ENCODE measurements around the gene CAMK1G.

Gene CAMK1G

DNA sequence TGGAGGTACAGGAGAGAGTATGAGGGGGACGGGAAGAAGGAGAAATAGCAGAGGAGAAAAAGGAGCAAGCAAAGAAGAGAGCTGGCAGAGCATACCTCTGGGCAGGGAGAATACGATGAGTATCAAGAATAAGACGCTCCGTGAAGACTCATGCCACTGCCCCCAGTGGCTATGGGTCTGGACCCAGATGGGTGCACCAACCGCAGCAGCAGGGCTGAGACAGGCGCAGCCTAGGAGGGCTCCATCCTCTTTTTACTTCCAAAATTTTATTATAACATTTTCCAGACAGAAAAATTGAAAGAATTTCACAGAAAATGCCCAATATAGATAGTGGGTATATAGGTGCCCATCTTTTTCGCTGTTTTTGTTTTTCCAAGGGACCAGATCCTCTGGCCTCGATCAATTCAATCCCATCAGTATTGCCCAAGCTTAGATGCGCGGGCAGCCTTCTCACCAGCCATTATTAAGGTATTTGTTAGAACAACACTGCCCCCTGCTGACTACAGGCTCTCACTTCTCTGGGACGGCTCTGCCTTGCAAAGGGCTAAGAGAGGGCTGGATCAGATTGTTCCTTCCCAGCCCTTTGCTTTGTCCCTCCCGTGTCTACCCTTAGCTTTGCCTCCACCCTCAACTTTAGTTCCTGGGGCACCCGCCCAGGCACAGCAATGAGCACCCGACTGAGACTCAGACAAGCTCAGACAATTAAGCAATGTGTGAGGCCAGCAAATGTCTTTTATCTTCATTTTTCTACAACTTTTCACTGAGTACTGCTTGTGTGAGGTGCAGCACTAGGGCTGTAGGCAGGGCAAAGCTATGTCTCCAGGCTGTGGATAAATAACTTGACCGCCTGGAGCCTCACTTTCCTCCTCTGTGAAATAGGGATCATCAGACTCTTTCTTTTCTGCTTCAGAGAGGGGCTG lies 17.5 kb upstream of the CAMK1G start:
- DNase-seq: peak; percentile 9

DNA sequence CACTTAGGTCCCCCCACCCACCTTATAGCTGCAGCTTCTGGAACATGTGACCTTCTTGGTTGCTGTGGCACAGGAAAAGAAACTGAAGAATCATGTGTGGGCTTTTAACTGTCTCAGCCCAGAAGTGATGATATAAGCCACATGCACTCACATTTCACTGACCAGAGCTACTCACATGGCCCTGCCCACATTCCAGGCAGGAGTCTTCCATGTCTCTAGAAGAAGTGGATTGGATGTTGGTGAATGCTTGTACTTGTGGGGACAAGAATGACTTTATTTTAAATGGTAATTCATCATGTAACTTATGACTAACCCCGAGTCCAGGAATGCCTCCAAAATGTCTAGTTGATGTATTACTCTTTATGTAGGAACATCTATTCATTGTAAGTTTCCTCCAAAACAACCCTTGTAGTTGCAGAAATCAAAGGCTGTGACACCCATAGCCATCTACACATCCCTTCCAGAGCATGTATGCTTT lies 15.8 kb upstream of the CAMK1G start:
- no peak for DNase-seq

DNA sequence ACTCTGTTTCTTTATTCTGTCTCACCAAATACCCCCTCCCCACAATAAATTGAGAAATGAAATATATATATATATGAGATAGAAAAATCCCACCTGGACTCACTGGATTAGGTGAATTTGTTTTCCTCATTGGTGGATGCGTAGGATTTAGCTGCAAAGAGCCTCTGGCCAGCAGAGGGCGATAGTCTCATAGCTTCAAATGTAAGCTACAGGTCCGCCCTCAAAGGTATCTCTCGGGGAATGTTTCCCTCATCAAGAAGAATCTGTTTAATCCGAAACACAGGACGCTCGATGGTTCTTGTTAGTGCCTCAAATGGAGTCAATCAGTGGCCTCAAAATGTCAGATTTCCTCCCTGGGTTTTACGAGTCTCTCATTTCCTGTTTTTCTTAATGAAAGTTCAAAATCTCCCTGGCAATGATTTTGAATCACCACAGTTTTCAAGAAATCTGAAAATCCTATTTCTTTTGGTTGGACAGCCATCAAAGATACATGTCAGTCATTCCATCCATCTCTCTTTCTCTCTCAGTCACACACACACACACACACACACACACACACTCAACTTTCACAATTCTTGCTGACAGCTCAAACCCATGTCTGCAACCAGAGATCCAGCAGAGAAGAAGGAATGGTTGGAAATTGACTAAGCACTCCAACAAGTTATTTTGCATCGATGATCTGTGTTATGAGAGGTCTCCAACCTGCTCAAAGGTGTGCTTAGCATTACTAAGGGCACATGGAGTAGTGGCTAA lies 13.9 kb upstream of the CAMK1G start:
- no peak for DNase-seq

DNA sequence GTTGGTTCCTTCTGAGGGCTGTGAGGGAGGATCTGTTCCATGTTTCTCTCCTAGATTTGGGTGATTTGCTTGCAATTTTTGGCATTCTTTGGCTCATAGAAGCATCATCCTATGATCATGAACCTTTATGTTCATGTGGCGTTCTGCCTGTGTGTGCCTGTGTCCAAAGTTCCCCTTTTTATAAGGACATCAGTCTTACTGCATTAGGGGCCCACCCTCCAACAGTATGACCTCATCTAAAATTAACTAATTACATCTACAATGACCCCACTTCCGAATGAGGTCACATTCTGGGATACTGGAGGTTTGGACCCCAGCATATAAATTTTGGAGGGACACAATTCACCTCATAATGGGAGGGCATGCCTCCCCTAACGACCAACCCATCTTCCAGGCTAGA lies 12.8 kb upstream of the CAMK1G start:
- DNase-seq: no peak

DNA sequence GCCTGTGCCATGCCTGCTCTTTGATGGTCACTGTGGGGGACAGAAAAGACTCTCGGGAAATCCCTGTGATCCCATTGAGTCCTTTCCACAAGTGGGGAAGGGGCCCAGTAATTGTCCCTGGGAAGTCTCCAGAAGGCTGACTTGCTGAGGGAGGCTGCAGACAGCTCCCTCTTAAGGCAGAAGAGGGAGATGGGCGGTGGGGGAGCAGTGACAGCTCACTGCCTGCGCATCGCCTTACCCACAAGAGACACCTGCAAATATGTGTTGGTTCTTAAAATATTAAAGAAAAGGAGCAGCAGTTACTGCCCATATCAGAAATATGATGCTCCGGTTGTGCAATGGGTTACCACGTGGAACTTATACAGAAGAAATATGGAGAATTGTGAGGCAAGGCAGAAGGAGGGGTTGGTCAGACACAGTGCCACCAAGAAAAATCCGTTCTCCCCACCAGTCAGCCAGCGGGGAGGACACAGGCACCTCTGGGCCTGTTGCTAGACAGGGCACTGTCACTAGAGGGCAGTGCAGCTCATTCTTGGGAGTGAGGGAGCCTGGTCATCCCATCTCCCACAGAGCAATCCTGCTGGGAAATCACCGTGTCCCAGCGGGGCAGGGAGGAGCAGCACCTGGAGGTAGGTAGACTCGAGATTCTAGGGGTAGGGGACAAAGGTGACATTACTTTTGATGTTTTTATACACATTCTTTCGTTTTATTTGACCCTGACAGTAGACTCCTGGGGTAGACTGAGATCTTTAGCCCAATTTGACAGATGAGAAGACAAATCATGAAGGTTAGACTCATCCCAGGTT lies 6.9 kb upstream of the CAMK1G start:
- DNase-seq: no peak

DNA sequence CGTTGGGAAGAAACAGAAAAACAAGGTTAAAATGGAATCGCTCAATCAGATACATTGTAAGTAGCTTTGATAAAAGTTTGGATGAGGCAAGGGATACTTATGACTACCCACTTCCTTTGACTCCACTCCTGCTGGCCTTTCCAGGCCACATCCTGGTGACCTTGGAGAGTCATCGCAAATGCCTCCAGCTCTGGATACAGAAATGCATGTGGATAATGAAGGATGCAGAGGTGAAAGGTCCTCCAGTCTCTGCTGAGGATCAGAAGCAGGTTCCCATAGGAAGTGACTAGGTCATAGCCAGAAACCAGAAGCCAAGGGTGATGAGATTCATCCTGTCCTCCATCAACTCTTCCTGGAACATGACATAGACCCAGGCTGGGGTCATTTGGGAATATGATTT lies 6.2 kb upstream of the CAMK1G start:
- no peak for DNase-seq

DNA sequence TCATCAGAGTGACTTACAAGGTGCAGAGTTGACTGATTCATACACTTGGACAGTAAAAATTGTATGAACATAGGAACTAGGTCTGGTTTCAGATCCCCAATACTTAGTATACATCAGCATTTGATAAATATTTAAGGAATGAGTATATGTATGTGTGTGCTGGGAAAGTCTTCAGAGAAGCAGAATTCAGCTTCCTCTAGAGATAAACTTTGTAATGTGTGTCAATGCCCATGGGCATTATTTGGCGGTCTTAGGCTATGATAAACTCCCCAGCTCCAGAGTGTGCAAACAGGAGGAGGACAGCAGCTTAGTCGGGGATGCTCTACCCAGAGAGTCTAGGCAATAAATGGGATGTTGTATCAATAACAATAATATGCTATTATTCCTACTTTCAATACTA lies 2.9 kb upstream of the CAMK1G start:
- DNase-seq: no peak

DNA sequence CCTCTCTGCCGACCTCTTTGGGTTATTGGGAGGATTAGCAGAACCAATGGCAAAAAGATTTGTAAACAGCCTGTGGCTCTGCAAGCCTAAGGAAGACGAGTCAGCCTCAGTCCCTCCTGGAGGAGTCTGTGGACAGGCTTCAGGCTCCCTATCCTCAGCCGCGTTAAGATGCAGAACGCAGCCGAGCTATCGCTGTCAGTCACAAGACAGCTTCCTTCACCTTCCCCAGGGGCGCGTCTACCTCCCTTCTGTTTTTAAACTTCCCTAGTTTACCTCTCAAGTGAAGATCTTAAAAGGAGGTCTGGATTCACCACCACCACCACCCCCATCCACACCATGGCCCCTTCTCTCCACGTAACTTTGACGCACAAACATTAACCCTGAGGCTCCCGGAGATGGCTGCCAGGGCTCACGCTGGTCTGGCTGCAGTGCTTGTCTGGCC lies 738 bp downstream of the CAMK1G start:
- no peak for DNase-seq

DNA sequence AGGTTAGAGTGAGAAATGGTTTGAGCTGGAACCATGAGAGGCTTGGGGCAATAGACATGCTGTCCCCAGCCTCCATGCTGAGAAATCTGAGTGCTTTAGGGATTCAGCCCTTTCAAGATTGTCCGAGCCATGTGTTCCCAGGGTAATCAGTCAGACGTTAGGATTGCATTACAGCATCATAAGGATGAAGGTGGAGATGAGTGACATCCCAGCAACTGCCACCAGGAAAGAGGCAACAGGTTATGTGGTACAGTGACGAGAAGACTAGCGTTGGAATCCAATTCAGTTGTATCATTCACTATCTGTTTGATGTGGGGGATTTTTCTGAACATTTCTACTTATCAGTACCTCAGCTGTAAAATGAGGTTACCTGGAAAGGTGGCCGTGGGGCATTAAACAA lies 1.7 kb downstream of the CAMK1G start:
- DNase-seq: no peak

DNA sequence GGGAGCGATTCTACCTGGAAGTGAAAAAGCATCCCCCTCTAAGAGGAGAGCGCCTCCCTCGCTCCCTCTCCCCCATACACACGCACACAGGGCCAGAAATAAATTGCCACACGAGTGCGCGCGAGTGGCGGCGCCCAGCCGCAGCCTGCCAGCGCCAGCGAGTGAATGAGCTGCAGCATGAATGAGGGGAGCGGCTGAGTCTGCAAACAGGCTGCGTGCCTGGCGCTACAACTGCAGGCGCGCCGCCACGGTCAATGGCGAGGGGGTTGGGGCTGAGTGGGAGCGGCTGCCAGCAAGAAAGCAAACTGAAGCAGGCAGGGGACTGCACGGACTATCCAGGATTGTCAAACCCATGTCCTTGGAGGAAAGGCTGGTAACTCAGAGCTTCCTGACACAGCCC lies 2.2 kb downstream of the CAMK1G start:
- no peak for DNase-seq

DNA sequence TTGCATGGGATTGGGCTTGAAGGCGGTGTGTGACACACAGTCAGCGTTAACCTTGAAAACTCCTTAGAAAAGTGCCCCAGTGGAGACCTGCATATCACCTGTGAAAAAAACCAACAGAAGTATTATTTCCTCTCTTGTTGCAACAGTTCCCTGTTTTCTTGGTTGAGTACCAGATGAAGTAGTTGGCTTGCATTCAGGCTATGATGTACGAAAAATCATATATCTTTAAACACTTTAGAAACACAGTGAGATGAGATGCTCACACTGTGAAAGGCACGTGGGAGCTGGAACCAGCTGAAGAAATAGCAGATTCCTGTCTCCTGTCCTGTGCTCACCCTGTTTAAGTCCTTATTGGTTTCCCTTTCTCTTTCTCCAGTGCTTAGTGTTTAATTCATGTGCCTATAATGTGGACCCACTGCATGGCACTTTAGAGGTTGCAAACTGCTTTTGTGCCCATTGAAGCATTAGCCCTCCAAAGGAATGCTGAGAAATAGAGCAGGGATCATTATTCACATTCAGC lies 2.8 kb downstream of the CAMK1G start:
- no peak for DNase-seq

DNA sequence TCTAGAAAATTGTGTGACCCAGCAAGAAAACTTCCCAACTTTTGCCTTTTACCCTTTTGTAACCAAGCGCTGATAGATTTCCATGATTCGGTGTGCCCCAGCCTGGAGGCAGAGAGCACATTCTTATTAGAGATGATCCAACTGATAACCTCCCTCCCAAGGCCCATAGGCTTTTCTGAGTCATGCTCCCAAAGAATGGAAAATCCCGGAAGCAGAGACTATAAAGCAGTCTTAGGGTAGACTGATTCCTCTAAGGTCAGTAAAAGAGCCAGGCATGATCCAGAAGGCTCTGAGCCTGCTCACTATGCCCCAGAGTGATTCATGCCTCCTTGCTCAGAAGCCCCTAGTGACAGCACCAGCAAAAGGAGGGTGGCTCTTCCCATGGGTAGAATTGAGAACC lies 4.3 kb downstream of the CAMK1G start:
- no peak for DNase-seq

DNA sequence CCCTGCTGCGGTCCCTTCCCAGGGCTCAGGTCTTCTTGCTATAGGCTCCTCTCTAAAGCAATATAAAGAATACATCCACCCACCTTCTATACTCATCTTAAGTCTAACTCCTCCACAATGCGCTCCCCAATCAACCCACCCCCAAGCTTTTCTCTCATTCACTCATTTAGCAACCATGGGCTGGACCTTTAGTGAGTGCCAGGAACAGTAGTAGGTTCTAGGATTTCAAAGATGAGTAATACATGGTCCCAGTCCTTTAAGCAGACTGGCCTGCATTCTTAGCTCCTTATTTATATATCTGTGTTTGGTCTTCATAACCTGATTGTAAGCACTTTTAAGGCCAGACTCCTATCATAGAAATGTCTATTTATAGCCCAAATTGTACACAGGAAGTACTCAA lies 5.9 kb downstream of the CAMK1G start:
- no peak for DNase-seq

DNA sequence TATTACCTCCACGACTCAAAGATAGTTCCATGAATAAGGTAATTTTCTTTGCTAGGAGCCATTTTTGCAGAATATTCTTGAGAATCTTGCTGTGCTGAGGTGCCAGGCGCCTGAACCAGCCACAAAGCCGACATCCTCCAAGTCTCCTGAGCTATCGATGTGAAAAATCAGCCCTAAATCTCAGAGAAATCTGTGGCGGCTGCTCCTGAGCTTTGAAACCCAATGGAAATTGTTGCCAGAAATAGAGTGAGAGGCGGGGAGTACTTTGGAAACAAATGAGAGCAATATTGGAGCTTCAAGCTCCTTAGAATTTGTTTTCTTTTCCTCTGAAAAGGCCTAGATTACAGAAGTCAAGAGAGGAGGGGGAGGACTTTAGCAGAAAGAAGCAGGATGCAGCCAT lies 6.3 kb downstream of the CAMK1G start:
- DNase-seq: no peak

DNA sequence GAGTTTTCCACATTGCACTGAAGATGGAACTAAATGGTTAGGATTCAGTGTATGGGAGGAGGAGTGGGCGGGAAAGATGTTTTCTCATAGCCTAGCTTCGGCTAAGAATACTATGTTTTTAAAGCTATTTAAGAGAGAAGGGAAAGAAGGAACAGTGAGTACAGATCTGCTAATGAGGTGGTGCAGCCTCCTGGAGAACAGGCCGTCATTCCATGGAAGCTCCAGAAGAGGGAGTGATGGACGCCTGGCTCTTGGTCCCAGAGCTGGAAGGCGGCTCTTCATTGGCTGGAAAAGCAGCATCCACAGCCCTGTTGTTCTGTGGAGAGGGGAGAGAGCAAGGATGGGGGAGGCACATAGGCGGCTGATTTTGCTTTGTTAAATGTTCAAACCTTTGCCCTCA lies 6.9 kb downstream of the CAMK1G start:
- no peak for DNase-seq

DNA sequence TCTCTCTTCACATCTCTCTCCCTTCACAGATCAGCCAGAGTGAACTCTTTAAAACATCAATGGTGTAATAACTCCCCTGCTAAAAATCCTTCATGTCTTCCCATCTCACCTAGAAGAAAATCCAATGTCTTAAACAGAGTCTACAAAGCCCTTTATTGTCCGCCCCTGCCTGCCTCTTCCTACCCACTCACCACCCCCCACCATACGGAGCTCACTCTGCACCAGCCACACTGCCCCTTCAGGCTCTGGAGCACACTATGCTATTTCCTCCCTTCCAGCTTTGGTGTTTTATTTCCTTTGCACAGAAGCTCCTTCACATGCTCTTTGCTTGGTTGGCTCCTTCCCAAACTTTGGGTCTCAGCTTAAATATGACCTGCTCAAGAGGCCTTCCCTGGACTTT lies 10.2 kb downstream of the CAMK1G start:
- no peak for DNase-seq

DNA sequence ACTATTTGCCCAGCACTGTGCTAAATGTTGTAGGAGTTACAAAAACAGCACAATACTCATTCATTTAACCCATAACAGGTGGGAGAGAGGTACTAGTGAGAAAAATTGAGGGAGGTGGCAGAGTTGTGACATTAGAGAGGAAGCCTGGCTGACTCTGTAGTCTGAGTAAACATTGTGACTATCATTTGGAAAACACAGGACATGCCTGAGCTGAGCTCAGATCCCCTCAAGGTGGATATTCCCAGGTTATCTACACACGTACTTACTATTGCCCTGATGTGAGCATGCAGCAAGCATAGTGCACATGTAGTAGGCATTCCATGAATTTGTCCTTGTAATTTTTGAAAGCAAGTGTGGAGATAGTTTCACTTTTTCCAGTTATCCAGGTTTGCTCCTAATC lies 10.9 kb downstream of the CAMK1G start:
- no peak for DNase-seq

DNA sequence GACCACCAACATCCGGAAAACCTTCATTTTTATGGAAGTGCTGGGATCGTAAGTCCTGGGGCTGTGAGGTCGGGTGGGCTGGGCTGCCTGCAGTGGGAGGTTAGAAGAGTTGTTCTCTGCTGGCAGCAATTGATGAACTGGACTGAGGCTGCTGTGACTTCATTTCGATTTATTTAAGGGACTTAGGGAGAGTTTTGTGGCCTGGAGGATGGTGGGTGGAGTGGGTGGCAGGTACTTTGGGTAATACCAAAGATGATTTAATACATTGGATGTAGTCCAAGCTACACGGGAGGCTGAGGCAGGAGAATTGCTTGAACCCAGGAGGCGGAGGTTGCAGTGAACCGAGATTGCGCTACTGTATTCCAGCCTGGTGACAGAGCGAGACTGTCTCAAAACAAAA lies 11.5 kb downstream of the CAMK1G start:
- DNase-seq: no peak

DNA sequence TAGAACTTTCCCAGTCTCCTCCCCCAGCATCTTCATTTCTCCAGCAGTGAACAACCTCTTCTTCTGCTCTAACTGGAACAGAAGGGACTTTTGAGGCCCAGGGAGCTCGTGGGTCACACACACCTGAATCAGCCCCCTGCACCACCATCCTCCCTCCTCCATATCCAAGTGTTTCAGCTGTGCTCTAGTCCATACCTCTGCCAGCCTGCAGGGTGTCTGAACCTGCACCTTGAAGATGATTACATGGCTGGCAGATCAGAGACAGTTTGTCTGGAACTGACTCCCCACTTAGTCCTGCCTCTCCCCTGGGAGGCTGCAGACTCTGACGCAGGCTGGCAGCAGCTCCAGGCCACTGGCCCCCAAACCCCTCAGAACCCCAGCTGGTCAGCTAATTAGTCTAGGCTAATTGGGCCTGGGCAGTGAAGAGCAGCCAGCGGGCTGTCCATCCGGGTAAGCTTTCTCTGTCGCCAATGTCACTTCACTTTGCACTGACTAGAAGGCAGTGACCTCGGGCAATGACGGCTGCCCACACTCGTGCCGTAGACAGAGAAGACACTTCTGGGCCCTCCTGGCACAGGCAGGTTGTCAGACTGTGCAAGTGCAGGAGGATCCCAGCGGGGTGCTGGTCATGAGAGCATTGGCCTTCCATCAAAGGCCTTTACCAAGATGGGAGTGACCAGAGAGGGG lies 12.2 kb downstream of the CAMK1G start:
- DNase-seq: no peak

DNA sequence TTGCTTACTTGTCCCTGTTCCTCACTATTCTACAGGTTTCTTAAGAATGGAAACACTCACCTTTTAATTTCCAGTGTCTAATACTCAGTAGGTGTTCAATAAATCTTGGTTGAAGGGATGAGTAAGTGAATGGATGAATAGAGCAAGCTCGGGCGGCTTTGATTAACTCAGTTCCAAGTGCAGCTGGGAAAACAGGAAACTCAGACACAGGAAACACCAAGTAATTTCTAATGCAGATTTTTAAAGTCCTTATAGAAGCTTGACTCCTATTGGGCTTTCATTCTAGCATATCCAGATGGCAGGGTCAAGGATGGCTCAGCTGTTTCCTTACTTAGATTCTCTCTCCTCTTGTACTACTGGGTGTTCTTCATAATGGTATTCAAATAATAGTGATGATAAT lies 14.0 kb downstream of the CAMK1G start:
- no peak for DNase-seq

DNA sequence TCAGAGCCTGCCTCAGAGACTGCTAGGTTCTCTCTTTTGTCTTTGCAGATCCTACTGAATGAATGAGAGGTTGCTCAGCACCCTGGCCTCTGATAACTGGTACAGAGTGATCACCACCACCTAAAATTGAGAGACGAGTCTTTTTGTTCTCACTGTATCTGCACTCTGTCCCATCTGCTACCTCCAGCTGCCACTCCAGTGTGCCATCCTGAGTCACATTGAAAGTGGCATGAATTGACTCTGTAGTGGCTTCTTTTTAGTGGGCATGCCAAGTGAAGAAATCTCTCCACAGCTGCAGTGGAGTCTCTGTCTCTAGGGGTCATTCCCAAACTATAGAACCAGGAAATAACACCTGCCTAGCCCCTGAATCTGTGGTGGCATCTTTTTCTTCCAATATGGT lies 14.7 kb downstream of the CAMK1G start:
- DNase-seq: no peak

DNA sequence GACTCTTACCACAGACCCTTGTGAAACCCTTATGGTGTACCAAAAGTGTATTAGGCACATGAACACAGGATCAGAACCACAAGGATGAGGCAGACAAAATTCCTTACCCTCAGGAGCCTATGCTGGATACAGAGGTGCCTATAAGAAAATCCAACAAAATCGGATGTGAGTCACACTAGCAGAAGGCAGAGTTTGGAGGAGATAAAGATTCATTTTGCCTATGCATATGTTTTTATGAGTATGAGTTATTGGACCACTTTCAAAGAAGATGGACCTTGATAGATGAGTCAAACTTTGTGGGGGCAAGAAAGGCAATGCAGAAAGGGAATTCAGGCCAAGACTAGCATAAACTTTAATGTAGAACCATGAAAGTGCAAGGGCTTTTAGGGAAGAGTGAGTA lies 17.0 kb downstream of the CAMK1G start:
- no peak for DNase-seq
